ENCODE measurements around the gene AVPR2.
A peak's percentile ranks its signal among the peaks of the same experiment; 100 is the strongest.

AVPR2 gene

DNA sequence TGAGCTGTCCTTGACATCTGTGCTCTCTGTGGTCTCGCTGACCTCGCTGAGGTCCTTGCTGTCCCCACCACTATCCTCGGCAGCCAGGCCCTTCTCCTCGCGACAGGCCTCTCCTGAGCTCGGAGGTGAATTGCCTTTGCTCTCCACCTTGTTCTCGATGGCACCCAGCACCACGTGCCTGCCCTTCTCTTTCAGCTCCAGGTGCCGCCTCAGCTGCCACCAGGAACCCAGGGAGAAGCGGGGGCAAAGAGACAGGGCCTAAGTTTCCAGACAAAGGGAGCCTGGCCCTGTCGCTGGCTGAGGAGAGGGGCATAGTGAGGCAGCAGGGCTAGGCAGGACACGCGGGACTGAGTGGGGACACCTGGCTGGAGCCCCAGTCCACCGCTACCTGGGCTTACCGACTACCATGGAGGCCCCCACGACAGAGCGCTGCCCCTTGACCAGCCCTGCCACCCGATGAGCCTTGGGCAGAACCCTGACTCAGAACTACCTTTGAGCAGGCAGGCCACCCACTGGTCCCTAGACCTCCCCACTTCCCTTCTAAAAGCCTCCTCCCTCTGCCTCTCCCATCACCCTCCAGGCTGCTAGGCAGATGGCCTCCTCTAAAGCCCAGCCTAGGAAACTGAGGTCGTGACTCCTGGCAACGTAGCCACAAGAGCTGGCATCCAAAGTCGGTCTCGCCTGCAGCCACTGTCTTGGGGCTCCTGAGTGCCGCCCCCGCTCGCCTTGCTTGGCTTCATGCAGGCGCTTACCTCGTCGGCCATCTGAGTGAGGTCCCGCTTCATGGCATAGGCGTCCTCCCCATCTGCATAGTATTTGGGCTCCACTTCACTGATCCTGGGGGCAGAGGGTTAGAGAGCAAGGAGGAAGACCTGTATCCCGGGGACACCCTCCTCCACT is 25.8 kb downstream of the AVPR2 start:
- no peak overlapping the region for H3K4me3 ChIP-seq (ENCODE audit: low read depth, low read length)

DNA sequence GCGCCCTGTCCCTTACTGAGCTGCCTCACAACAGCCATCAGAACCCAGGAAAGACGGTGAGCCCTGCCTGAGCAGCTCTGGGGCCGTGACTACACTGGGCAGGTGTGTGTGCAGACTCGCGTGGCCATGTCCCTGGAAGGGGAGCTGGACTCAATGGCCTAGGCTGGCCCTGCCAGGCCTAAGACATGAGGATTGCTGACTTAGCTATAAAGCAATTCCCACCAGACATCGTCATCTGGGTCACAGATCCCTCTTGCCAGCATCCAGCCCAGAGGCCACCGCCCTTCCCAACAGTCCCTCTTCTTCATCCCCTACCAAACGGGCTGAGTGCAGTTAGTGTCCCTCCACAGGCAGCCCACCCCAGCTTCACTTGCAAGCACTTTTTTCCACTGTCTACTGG is 26.7 kb downstream of the AVPR2 start:
- no peak overlapping the region for H3K4me3 ChIP-seq (ENCODE audit: low read depth, low read length)

DNA sequence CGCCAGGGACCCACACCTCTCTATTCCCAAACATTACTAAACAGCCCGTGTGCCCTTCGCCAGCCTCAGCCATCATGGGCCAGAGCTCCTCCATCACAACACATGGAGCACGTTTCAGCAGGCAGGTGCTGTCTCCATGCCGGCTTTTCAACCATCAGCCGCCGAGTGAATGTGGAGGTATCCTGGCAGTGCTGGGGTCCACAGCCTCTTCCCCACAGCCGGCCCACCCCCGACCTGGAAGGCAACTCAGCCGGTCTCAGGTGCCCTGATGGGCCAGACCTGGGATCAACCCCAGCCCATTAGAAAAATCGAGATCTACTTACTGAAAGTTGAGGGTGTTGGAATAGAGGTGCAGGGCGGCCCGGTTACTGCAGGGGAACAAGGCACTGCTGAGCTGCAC is 27.3 kb downstream of the AVPR2 start:
- H3K4me3 ChIP-seq (ENCODE audit: low read depth, low read length), result no peak overlapping the region

DNA sequence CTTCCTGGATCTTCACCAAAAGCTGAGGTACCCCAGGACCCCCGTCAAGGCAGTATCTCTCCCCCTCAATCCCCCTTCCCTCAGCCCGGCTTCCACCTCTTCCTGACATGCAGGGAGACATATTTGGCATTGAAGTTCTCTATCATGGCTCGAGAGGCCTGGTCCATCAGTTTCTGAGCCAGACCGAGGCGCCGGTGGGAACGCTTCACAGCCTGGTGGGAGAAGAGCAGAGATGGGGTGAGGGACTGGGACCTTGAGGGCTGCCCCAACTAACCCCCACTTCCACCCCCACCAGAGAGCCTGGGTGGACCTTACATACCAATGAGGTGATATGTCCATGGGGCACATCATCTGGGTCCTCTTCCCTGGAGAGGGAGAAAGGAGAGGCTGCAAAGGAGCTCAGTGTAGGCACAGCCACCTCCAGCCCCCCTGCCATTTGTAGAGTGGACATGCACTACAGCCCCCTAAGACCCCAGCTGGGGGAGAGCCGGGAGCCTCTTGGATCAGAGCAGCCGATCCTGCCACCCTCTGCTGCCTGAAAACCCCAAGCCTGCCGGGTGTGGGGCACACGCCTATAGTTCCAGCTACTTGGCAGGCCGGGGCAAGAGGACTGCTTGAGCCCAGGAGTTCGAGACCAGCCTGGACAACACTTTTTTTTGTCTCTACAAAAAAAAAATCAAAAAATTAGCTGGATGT is 27.9 kb downstream of the AVPR2 start:
- no peak overlapping the region for H3K4me3 ChIP-seq (ENCODE audit: low read depth, low read length)

DNA sequence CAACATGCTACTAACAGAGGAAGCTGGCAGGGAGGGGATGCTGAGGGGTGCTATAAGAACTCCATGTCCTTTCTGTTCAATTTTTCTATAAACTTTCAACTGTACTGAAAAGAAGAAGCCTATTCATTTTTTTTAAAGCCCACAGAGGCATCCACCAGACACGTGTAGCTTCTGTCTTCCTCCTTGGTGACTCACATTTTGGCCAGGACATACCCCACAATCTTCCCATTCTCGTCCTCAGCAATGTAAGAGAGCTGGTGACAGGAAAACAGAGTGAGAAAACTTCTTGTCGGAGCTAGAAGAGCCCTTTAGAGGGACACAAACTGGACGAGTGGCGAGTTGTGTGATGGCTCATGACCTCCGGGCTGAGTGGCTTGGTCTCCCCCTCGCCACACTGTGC is 29.3 kb downstream of the AVPR2 start:
- peak overlapping the region; percentile 67 for H3K4me3 ChIP-seq (ENCODE audit: low read depth, low read length)

DNA sequence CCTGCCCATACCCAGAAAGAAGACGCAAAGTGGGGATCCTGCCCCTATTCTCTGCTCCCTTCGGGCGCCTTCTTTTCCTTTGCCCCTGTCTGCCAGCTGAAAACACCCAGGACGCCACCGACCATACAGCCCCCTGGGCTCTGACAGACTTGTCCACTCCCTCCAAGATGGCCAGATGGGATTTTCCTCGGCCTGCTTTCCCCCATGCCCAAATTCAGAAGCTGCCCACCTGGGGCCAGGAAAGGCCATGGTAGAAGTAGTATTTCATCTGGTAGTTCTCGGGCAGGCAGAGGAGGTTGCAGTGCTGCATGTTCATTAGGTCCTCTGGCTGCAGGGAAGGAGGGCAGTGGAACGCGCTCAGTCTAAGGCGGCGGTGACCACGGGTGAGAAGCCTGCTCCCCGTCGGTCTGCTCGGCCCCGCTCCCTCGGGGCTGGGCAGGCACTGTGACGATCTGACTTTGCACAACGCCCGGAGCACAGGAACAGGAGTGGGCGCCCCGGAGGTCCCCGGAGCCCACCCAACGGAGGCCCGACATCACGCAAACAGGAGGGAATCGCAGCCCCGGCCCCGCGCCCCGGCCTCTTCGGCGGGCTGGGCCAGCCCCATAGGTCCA is 29.8 kb downstream of the AVPR2 start:
- peak overlapping the region; percentile 67 for H3K4me3 ChIP-seq (ENCODE audit: low read depth, low read length)

DNA sequence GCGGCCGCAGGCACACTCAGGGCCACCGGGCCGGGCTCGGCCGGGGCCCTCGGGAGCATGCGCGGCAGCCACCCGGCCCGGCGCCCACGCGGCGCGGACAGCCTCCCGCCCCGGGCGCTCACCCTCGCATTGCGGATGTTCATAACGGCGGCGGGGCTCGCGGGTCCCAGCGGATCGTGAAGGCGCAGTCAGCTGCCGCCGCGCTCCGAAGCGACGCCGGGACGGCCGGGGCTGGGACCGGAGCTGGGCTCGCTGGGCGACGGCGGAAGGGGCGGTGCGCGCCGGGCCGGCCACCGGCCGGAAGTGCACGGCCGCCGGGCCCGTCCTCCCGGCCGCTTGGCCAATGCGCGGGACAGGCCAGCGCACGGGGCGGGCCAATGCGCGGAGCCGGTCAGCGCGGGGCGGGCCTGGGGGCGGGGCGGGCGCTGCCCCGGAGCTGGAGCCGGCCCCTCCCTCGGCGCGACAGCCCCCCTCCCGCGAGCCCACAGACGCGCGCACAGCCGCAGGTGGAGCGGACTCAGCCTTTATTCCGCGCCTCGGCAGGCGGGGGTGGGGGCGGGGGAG is 30.4 kb downstream of the AVPR2 start, which contains the start of gene NAA10:
Gene NAA10, minus strand, starts transcription at position 276 of the 564 bp plus-strand sequence. Its CDS starts 133 bp downstream, at position 143.
- H3K4me3 ChIP-seq (ENCODE audit: low read depth, low read length), result peak within 1 kb of the TSS; percentile 67

DNA sequence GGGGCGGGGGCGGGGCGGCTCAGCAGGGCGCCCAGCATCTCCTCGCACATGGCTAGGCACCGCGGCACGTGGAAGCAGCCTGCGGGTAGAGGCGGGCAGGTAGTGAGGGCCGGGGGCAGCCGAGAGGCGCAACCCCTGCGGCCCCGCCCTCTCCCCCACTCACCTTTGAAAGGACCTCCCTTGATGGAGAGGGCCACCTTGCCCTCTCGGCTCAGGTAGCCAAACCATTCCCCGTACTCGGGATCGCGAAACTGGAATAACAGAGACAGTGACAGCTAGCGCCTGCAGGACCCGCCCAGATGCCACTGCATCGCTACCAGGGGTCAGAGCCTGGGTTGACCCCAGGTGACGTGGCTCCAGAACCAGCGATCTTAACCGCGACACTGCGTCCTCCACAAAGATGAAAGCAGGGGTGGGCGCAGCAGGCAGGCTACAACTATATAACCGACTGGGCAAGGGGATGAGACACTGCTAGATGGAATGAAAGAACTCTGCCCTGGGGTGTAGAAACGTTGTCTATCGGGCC is 30.9 kb downstream of the AVPR2 start:
- H3K4me3 ChIP-seq (ENCODE audit: low read depth, low read length), result peak overlapping the region; percentile 13

DNA sequence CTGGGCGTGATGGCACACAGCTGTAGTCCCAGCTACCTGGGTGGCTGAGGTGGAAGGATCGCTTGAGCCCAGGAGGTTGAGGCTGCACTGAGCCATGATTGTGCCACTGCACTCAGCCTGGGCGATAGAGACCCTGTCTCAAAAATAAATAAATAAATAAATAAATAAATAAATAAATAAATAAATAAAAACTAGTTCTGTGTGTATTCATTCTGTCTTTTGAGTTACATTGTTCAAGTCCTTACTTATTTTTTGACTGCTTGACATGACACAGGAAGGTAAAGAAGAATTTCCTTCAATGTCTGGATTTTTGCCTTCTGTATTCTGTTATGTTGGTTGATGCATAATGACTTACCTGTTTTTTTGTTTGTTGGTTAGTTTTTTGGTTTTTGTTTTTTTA is 32.6 kb downstream of the AVPR2 start:
- no peak overlapping the region for H3K4me3 ChIP-seq (ENCODE audit: low read depth, low read length)

DNA sequence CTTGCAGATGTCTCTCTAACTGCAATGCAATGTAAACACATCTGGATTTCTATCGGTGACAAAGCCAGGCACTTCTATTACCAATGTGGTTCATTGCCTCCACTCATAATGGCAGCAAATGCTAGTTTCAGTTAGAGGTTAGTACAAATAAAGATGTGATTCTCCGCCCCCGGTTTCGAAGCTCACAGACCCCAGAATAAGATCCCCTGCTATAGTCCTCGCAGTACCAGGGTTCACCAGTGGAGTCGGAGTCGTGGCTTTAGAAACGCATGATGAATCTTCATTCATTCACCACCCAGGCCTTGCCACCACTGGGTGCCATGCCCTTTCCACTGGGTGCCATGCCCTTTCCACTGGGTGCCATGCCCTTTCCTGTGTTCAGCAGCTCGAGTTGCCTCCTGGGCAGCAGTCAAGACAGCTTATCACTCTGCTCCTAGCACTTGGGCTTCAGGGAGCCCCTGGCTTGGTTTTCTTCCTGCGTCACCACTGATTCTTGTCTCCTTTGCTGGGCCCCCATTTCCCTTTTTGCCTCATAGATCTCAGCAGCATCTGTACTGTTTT is 33.8 kb downstream of the AVPR2 start:
- H3K4me3 ChIP-seq (ENCODE audit: low read depth, low read length), result no peak overlapping the region

DNA sequence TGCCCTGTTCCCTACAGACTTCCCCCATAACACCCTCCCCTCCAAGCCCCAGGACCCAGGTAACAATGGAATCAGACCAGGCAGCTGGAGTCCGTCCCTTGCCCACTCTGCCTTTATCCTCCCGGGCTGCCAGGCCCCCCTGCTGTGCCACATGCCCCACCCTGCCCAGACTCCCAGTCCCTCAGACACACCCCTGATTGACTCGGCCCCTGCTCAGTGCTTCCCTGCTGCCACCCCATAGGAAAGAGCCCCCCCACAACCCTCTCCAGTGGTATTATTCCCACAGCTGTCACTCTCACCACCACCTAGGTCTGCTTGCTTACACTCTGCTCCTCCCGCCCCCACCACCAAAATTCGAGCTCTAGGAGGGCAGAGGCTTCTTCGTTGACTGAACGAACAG is 35.1 kb downstream of the AVPR2 start:
- H3K4me3 ChIP-seq (ENCODE audit: low read depth, low read length), result no peak overlapping the region

DNA sequence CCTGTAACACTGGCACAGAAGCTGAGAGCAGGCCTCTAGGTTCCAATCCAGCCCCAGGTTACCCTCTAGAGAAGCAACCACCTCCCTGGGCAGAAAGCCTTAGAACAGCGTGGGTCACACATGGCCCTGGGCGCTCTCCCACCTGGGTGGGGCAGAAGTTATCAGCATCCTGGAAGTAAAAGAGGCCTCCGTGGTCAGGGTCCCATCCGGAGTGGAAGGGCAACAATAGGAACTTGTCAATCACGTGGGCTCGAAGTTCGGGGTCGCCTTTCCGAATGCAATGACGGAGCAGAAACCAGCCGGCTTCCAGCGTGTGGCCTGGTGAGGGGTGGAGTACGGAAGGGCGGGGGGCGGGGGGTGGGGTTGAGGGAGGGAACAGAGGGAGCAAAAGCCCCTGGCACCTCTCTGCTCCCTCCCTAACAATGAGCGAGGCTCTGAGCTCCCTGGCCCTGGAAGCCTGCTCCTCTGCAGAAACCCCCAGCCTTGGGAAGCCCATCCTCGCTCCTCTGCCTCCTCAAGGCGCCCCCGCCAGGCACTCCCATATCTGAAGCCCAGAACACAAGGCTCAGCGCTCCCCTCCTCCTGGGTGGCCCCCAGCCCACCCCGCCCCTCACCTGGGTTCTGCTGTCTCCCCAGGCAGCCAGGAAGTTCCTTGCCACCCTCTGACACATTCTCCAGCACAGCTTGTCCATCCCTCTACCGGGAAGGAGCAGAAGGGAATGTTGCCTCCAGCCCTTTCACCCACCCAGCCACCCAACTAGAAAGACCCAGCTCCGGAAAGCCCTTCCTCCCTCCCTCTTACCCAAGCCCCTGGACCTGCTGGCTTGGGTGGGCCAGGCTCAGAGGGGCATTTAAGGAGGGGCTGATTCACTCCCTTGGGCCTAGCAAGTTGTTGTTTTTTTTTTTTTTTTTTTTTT is 37.1 kb downstream of the AVPR2 start:
- H3K4me3 ChIP-seq (ENCODE audit: low read depth, low read length), result no peak overlapping the region

DNA sequence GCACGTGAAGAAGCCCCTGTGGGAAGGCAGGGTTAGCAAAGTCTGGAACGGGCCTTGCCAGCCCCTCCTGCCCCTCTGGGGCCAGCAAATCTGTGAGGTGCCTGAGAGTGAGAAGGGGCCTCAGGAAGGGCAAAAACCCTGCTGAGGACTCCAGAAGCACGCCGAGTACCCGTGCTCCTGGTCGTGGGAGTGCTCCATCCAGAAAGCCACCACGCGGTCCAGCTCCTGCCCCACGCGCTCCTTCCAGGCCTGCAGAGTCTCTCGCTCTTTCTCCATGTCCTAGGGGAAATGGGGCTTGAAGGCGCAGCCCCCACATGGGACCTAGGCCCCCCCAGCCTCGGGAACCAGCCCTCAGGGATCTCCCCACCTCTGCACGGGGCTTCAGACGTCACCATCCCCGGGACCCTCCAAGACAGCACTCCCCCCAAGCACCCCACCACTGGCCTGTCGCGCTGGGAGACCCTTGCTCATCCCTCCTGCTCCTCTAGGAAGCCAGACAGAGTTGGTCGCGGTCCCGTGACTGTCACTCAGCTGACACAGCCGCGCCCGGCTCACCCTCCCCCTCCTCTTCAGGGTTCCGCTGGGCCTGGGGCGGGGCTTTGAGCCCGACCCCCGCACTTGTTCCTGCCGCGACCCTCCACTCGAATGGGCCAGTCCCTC is 39.8 kb downstream of the AVPR2 start, which contains the start of gene RENBP:
Gene RENBP, minus strand, starts transcription at position 504 of the 660 bp plus-strand sequence. Its CDS starts 33 bp downstream, at position 471.
- H3K4me3 ChIP-seq (ENCODE audit: low read depth, low read length), result no peak within 1 kb of the TSS

DNA sequence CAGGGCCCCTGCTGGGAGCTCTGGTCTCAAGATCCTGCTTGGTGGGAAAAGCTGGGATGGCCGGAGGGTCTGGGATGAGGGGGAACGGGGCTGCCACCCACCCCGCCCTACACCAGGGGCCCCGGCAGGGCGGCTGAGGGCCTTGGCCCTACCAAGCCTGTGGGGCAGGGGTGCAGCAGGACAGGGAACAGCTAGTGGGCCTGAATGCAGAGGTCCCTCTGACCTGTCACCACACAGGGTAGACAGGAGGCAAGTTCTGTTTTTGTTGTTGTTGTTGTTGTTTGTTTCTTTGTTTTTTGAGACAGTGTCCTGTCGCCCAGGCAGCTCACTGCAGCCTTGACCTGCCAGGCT is 40.3 kb downstream of the AVPR2 start:
- no peak overlapping the region for H3K4me3 ChIP-seq (ENCODE audit: low read depth, low read length)

DNA sequence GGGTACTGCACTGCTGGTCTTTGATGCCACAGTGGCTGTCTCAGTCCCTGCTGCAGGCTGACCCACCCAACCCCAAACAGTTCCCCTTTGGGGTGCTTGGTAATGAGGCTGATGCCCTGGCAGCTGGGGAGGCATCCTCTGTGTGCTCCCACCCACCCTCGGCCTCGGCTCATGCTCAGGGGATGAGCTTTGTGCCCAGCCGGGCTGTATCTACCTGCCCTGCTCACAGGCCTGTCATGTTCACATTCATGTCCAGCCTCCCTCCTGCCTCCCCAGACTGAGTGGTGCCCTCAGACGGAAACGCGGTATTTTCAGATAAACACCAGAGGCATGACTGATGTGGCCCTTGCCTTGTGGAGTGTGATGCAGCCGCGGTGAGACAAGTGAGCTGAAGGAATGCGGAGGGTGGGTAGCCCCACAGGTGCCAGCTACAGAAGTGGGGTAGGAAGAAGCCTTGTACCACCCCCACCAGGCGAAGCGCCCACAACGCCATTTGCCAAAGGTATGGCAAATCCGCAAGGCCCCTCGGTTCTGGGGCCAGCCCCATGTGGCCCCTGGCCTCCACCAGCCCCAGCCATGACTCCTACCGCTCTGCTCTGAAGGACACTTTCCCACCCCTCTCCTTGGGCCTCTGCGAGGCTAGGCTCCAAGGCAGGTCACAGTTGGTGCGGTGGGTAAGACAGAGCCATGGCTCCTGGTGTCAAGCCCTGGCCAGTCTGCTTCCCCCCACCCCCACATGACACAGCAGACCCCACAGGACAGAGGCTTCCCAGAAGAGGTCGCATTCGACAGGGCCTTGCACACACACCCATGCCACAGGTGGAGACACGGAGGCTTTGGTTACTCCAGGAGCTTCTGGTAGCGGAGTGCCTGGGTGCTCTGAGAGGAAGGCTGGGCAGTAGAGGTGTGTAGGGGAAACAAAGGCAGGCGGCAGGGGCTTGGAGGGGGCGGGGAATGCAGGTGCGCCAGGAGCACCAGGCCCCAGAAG is 41.8 kb downstream of the AVPR2 start:
- no peak overlapping the region for H3K4me3 ChIP-seq (ENCODE audit: low read depth, low read length)

DNA sequence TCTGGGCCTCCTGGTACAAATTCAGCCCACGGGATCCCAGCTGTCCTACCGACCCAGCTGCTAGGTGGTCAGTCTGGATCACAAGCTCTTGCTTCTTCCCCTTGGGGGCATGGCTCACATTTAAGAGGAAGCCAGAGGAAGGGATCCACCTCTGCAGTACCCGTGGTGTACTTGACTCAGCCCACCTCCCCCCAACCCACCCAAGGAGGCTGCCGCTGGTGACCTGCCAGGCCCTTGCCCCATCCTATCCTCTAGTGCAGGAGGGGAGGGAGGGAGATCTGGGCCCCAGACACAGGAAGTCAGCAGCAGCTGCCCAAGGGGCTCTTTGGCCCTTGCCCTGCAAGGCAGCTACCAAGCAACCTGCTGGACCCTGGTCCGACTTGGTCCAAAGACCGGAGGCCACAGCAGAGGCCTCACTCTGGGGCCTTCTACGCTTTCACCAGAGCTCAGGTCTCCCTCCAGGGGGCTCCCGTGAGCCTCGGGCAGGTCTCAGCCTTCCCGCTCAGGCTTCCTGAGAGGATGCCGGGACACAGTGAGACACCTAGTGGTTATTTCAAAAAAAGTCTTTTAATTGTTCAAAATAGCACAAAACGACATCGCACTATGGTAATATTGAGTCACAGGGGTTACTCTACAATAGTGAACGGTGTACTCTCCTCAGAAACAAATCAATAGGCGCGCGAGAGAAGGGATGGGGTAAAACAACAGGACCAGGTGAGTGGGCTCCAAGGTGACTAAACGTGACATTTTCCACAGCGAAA is 42.7 kb downstream of the AVPR2 start:
- no peak overlapping the region for H3K4me3 ChIP-seq (ENCODE audit: low read depth, low read length)

DNA sequence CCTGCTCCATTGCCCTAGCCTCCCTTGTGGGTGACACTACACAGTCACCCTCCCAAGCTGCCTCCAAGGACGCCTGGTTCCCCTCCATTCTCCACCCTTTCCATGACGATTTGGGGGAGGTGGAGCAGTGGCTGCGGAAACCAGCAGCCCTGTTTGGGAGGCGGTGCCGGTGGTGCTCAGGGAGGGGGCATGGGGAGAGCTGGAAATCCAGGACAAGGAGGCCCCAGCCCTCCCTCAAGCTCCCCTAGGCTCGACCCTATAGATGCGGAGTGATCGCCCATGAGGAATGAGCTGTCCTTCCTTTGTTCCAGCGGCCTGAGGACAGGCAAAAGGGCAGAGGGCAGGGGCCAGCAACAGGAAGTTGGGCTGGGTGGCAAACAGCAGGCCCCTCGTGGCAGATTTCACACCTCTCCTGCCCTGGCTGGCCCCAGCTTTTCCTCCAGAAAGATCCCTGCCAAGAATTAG is 43.6 kb downstream of the AVPR2 start:
- no peak overlapping the region for H3K4me3 ChIP-seq (ENCODE audit: low read depth, low read length)
